ENCODE results near the gene SPC25. TPM values are rescaled to one million over a fixed set of nuclear protein-coding genes. Genes with fewer than 3 reads are reported as not detected.

The SPC25 gene
- total RNA-seq, 1 donor from 2014 or later: 0.18 TPM

DNA sequence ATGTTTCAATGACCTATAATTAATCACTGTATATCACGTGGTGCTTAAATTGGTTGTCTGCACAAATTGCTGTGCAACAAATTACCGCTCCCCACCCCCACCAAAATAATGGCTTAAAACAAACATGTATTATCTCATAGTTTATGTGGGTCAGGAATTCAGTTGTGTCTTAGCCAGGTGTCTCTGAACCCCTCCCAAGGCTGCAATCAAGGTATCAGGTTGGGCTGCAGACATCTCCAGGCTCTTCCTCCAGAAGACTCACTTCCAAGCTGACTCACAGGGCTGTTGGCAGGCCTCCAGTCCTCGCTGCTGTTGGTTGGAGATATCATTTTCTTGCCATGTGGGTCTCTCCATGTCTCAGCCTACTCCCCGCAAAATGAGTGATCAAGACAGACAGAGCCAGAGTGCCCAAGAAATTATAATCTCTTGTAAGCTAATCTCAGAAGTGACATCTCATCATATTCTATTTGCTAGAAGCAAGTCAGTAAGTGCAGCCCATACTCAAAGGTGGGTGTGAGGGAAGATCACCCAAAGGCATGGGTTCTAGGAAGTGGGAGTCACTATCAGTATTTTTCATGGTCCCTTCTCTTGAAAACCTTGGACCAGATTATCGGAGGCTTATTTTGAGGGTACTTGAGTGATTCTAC is 38.4 kb downstream of the SPC25 start:
- POLR2A ChIA-PET: no interaction called here
- TF ChIP-seq CTCF (IDR thresholded peaks at IDR 0.05): no peak
- Mint-ChIP-seq H3K27ac (no peak overlapping the region), H3K27me3 (no peaks in the 10 kb centered on the region), H3K9me3 (no peaks in the 10 kb centered on the region), H3K36me3 (ENCODE audit: low read depth) (no peaks in the 10 kb centered on the region), H3K4me3 (no peak overlapping the region), H3K4me1 (no peaks in the 10 kb centered on the region)
- no peak for ATAC-seq (ENCODE audit: low read depth)
- CTCF ChIA-PET: no interaction called here
- DNase-seq: no peak
- intact Hi-C loops (cut with micrococcal nuclease): no loop called here

DNA sequence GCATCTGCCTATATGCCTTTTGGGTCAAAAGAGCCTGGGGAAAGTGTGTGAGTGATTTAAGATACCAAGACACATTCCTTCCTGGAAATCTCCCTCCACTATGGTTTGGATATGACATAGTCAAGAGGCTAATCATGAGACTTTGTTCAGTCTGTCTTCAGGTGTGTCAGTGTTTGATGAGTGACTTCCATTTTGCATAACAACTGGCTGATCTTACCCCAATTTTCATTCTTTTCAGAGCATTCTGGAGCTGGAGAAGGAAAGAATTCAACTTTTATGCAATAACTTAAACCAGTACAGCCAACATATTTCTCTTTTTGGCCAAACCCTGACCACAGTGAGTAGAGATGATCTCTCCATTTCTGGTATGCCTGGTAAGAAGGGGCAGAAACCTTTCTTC is 39.4 kb downstream of the SPC25 start:
- H3K4me3 Mint-ChIP-seq: no peak overlapping the region
- intact Hi-C loops (cut with micrococcal nuclease): no loop called here
- ATAC-seq (ENCODE audit: low read depth) (no peak), DNase-seq (no peak)
- ChIA-PET POLR2A (no interaction called here), CTCF (no interaction called here)
- no peak for TF ChIP-seq CTCF (IDR thresholded peaks at IDR 0.05)
- H3K27me3 Mint-ChIP-seq: no peaks in the 10 kb centered on the region
- no peaks in the 10 kb centered on the region for H3K9me3 Mint-ChIP-seq
- H3K36me3 Mint-ChIP-seq (ENCODE audit: low read depth): no peaks in the 10 kb centered on the region
- no peak overlapping the region for H3K27ac Mint-ChIP-seq
- H3K4me1 Mint-ChIP-seq: no peaks in the 10 kb centered on the region

DNA sequence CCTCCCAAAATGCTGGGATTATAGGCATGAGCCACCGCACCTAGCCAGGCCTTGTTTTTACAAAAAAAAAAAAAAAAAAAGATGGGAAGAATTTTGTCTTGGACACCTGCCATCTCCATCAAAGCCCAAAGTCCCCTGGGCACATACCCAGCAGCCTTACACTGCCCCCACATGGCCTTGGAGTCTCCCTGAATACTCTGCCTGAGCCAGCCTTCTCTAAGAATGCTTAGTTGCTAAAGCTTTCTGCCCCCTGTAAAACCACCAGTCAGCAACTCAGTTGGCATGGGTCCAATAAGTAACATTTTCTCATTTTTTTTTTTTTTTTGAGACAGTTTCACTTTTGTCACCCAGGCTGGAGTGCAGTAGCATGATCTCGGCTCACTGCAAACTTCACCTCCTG is 40.6 kb downstream of the SPC25 start:
- H3K27me3 Mint-ChIP-seq: no peaks in the 10 kb centered on the region
- DNase-seq (no peak), ATAC-seq (ENCODE audit: low read depth) (no peak)
- no peak overlapping the region for H3K4me3 Mint-ChIP-seq
- no peak for TF ChIP-seq CTCF (IDR thresholded peaks at IDR 0.05)
- no peaks in the 10 kb centered on the region for H3K36me3 Mint-ChIP-seq (ENCODE audit: low read depth)
- intact Hi-C loops (cut with micrococcal nuclease): no loop called here
- no peaks in the 10 kb centered on the region for H3K9me3 Mint-ChIP-seq
- H3K4me1 Mint-ChIP-seq: no peaks in the 10 kb centered on the region
- H3K27ac Mint-ChIP-seq: no peak overlapping the region
- ChIA-PET POLR2A (no interaction called here), CTCF (no interaction called here)

GRCh38 chr2:168848225-168848624 is 42.0 kb downstream of the SPC25 start:
- Mint-ChIP-seq H3K27ac (no peak overlapping the region), H3K27me3 (no peaks in the 10 kb centered on the region), H3K4me3 (no peak overlapping the region), H3K9me3 (no peaks in the 10 kb centered on the region), H3K36me3 (ENCODE audit: low read depth) (no peaks in the 10 kb centered on the region), H3K4me1 (no peaks in the 10 kb centered on the region)
- POLR2A ChIA-PET: no interaction called here
- TF ChIP-seq CTCF (IDR thresholded peaks at IDR 0.05): no peak
- CTCF ChIA-PET: no interaction called here
- intact Hi-C loops (cut with micrococcal nuclease): no loop called here
- ATAC-seq (ENCODE audit: low read depth): no peak
- DNase-seq: no peak

- Mint-ChIP-seq H3K27me3 (no peaks in the 10 kb centered on the region), H3K36me3 (ENCODE audit: low read depth) (no peaks in the 10 kb centered on the region), H3K27ac (no peak overlapping the region), H3K4me1 (no peaks in the 10 kb centered on the region), H3K9me3 (no peaks in the 10 kb centered on the region), H3K4me3 (no peak overlapping the region)
- no peak for DNase-seq
- no peak for TF ChIP-seq CTCF (IDR thresholded peaks at IDR 0.05)
- ChIA-PET CTCF (no interaction called here), POLR2A (no interaction called here)
- intact Hi-C loops (cut with micrococcal nuclease): no loop called here
- no peak for ATAC-seq (ENCODE audit: low read depth)
These were observed 47.0 kb downstream of the SPC25 start for GRCh38 chr2:168843253-168843652.
